PC-9 (cell line): ENCODE results near the gene GAK. TPM values are rescaled to one million over a fixed set of nuclear protein-coding genes. Genes with fewer than 3 reads are reported as not detected.

Experiments used
- BruUV-seq: library from RNA; stranded (reverse); fragments of 400-500 nt; replicated peaks from 2 replicates; lab custom pipeline; 2021; lab: Mats Ljungman, UMichigan
- CTCF ChIA-PET: fragments of 300-600 bp; sonication (Branson Sonifier 250); formaldehyde crosslinking; loops from one replicate; lab custom pipeline; 2022; ENCODE audit warnings: antibody characterized with exemption; lab: Charles Lee
- POLR2A ChIA-PET: fragments of 300-600 bp; sonication (Branson Sonifier 250); formaldehyde crosslinking; loops from one replicate; lab custom pipeline; 2022; ENCODE audit warnings: antibody characterized with exemption; ENCODE audit not compliant: unreplicated experiment; lab: Charles Lee
- DNase-seq, 2 experiments: peaks; one replicate each; pipeline versions ENCODE4 v3.0.0 to v3.0.0-alpha.2; 2015 to 2022; ENCODE audit warnings: mixed read lengths in 1 of 2
- H2AFZ ChIP-seq: fragments of 200-600 bp; sonication (generic); 2 replicates; pipeline ENCODE4 v1.8.1; 2017; ENCODE audit warnings: antibody characterized with exemption
- H3F3A ChIP-seq: fragments of 200-600 bp; sonication (generic); 2 replicates; pipeline ENCODE4 v1.8.1; 2017; ENCODE audit warnings: antibody characterized with exemption, mild to moderate bottlenecking, low read depth; ENCODE audit not compliant: insufficient read depth
- H3K27ac ChIP-seq: fragments of 200-600 bp; sonication (generic); 2 replicates; pipeline ENCODE4 v1.6.1; 2016; ENCODE audit warnings: mixed run types
- H3K27me3 ChIP-seq: fragments of 200-600 bp; sonication (generic); 2 replicates; pipeline ENCODE4 v1.6.1; 2016; ENCODE audit warnings: low read depth, mixed run types; ENCODE audit not compliant: insufficient read depth
- H3K36me3 ChIP-seq: fragments of 200-600 bp; sonication (generic); 2 replicates; pipeline ENCODE4 v1.6.1; 2016; ENCODE audit warnings: low read depth, mixed run types
- H3K4me1 ChIP-seq: fragments of 200-600 bp; sonication (generic); replicated peaks from 2 replicates; pipeline ENCODE4 v1.6.1; 2016; ENCODE audit warnings: mixed run types; ENCODE audit not compliant: insufficient read depth
- H3K4me2 ChIP-seq: fragments of 200-600 bp; sonication (generic); 2 replicates; pipeline ENCODE4 v1.6.1; 2017; ENCODE audit warnings: mixed run types
- H3K4me3 ChIP-seq: fragments of 200-600 bp; sonication (generic); 2 replicates; pipeline ENCODE4 v1.6.1; 2016; ENCODE audit warnings: mixed run types
- H3K79me2 ChIP-seq: fragments of 200-600 bp; sonication (generic); 2 replicates; pipeline ENCODE4 v1.6.1; 2017; ENCODE audit warnings: low read depth, mixed run types
- H3K9me2 ChIP-seq: fragments of 200-600 bp; sonication (generic); 2 replicates; pipeline ENCODE4 v1.8.1; 2017; ENCODE audit warnings: mild to moderate bottlenecking; ENCODE audit not compliant: insufficient read depth
- H3K9me3 ChIP-seq: fragments of 200-600 bp; sonication (generic); 2 replicates; pipeline ENCODE4 v1.8.1; 2016; ENCODE audit warnings: low read depth; ENCODE audit not compliant: insufficient read depth
- H4K20me1 ChIP-seq: fragments of 200-600 bp; sonication (generic); 2 replicates; pipeline ENCODE4 v1.8.1; 2017; ENCODE audit not compliant: insufficient read depth
- CTCF ChIP-seq: fragments of 200-600 bp; sonication (generic); conservative IDR thresholded peaks from 2 replicates; pipeline ENCODE4 v1.6.1; 2017; ENCODE audit warnings: mixed run types, antibody characterized with exemption, mild to moderate bottlenecking, moderate library complexity
- EZH2 ChIP-seq: fragments of 200-600 bp; sonication (generic); IDR thresholded peaks from 2 replicates; pipeline ENCODE4 v1.8.0; 2017; ENCODE audit warnings: antibody characterized with exemption, low read depth
- intact Hi-C: fragments of 100-400 bp; cut with micrococcal nuclease; formaldehyde crosslinking; loops from one replicate; pipeline ENCODE4 v1.10.0; 2022; ENCODE audit not compliant: unreplicated experiment
- total RNA-seq: library from RNA; stranded (reverse); gene quantifications from 2 replicates; pipeline ENCODE4 v1.2.3, GENCODE V29; 2021

Gene GAK
- total RNA-seq, 1 experiment from 2014 or later: 114 TPM

GRCh38 chr4:905485-906338 lies 26.4 kb downstream of the GAK start:
- intact Hi-C loops: no loop called here
- H3K27ac ChIP-seq: no peak overlapping the region
- no peaks in the 10 kb centered on the region for H3K36me3 ChIP-seq

DNA sequence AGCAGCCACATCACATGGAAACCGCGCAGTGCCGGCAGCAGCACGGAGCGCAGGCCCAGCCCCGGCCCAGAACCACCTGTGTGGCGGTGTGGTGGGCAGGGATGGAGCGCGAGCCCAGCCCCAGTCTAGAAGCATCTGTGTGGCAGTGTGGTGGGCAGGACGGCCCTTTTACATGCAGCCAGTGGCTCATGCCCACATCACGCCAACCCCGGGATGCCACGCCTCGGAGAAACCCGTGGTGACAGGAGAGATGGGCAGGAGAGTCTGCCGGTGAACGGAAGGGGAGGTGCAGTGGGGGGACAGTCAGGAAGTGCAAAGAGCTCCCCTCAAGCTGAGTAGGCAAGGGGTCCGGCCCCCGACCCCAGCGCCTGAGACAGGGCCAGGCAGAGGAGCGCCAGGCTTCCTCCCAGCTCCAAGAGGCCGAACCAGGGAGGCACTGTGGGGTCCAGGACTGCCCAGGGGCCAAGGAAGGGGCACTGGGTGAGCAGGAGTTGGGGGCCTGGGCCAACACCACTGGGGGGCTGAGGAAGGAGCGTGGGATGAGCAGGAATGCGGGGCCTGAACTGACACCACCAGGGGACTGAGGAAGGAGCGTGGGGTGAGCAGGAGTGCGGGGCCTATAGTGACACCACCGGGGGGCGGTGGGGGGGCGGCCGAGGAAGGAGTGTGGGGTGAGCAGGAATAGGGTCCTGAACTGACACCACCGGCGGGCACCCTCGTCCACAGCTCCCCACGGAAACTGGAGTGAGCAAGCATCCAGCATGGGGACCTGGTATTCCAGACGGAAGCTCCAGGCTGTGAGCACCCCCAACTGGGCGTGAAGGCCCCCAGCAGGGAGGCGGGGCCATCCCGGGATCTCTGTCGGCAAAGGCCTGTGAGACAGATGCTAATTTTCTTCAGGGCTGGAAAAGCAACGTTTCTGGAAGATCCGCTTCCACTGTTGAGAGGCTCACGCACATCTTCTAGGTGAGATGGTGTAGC lies 28.8 kb downstream of the GAK start:
- BruUV-seq: no TSS peak
- CTCF ChIA-PET: no interaction called here
- Histone ChIP-seq H3F3A (peaks cover 8% of the 10 kb centered on the region), H3K4me1 (no peaks in the 10 kb centered on the region), H3K27ac (no peak overlapping the region), H4K20me1 (peaks cover 13% of the 10 kb centered on the region; the same call in 1 of the 2 replicates), H3K36me3 (no peaks in the 10 kb centered on the region), H3K4me3 (no peak overlapping the region), H3K9me2 (no peaks in the 10 kb centered on the region), H3K79me2 (no peaks in the 10 kb centered on the region), H3K27me3 (no peaks in the 10 kb centered on the region), H2AFZ (no peak overlapping the region), H3K9me3 (no peaks in the 10 kb centered on the region), H3K4me2 (no peak overlapping the region)
- TF ChIP-seq EZH2 (no peak), CTCF (no peak)
- POLR2A ChIA-PET: no interaction called here
- no peak for DNase-seq
- intact Hi-C loops: no loop called here

More at GRCh38 chr4:905485-906338, 26.4 kb downstream of the GAK start:
- H3K79me2 ChIP-seq: no peaks in the 10 kb centered on the region
- BruUV-seq: no TSS peak
- peaks cover 8% of the 10 kb centered on the region for H3F3A ChIP-seq
- H3K9me2 ChIP-seq: no peaks in the 10 kb centered on the region
- H3K4me1 ChIP-seq: no peaks in the 10 kb centered on the region
- no peak for DNase-seq
- no peak overlapping the region for H3K4me2 ChIP-seq
- TF ChIP-seq EZH2: no peak
- no peak for TF ChIP-seq CTCF
- H3K9me3 ChIP-seq: no peaks in the 10 kb centered on the region
- H3K27me3 ChIP-seq: no peaks in the 10 kb centered on the region
- peaks cover 10% of the 10 kb centered on the region; the same call in 1 of the 2 replicates for H4K20me1 ChIP-seq
- no peak overlapping the region for H2AFZ ChIP-seq
- ChIA-PET POLR2A (no interaction called here), CTCF (no interaction called here)
- H3K4me3 ChIP-seq: no peak overlapping the region

DNA sequence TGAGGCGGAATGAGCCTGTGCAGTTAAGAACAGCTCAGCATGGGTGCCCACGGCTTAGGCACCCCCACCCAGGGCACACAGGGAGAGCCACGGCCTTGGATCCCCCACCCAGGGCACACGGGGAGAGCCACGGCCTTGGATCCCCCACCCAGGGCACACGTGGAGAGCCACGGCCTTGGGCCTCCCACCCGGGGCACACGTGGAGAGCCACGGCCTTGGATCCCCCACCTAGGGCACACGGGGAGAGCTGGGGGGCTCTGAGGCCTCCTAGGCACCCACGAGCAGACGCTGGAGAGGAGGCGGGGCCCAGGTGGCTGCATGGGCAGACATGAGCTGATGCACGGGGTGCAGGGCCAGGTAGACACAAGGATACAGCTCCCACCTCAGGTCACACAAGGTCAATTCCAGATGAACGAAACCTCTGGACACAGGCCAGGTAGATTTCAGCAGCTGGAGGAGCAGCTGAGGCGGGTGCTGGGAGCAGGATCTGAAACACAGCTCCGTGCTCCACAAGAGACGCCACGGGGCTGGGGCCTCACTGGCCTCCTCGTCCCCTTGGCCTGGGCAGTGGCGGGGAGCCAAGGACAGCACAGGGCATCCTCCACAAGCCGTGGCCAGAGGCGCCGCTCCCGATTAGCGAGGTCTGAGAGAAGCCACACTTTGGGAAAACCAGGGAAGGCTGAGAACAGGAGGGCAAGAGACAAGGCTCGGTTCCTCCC lies 30.8 kb downstream of the GAK start:
- Histone ChIP-seq H3F3A (peaks cover 8% of the 10 kb centered on the region), H3K4me1 (no peaks in the 10 kb centered on the region), H3K4me2 (no peak overlapping the region), H4K20me1 (peaks cover 13% of the 10 kb centered on the region; the same call in 1 of the 2 replicates), H3K36me3 (no peaks in the 10 kb centered on the region), H3K79me2 (no peaks in the 10 kb centered on the region), H3K4me3 (no peak overlapping the region), H3K9me3 (no peaks in the 10 kb centered on the region), H3K27ac (no peak overlapping the region), H3K27me3 (no peaks in the 10 kb centered on the region), H3K9me2 (no peaks in the 10 kb centered on the region), H2AFZ (no peak overlapping the region)
- DNase-seq: no peak
- ChIA-PET POLR2A (no interaction called here), CTCF (no interaction called here)
- TF ChIP-seq CTCF: no peak
- no peak for TF ChIP-seq EZH2
- BruUV-seq: no TSS peak
- intact Hi-C loops: no loop called here
